ENCODE measurements around the gene ACSM5. TPM values are rescaled to one million over a fixed set of nuclear protein-coding genes. Genes with fewer than 3 reads are reported as not detected.

ACSM5 gene
- total RNA-seq, 1 experiment from 2014 or later, result 0.17 TPM

DNA sequence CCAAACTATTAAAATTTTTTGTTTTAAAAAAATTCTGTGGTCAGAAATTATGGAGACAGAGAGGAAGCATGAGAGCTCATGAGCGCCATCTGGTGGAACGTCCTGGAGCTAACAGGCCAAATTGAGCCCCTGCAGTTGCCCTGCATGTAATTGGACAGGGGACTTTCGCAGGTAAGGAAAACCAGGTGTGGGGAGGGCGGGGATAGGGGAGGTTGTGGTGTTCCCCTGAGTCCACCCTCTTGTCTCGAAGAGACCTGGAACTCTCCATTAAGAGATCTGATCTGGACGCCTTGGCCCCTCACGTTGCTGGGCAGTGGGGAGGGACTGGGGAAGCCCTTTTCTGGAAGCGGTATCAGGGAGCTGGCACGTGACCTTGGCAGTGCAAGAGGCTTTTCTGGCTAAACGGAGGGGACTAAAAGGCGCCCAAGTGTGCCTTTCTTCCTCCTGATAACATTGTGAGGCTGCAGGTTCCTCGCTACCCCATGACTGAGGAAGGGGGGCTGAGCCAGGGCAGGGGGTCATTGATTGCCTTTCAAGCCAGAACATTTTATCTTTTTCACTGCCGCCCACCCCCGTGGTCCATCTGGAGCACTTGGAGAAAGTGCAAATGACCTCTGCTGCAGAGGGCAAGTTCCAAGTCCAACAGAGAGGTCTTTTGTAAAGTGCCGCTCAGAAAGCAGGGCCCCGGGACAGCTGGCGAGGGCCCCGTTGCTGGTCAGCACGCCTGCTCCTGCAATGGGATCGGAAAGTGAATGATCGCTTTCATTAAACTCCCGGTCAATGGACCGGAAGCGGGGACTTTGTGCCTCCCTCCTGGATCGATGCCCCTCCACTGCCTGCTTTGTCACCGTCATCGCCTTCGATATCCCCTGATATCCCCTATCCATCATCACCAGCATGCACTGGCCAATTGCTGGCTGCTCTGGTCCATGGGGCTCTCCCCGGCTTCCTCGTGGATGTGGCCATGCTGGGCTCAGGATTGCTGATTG is 23.2 kb upstream of the ACSM5 start:
- POLR2A ChIA-PET, result no interaction called here
- Mint-ChIP-seq H3K9me3 (no peaks in the 10 kb centered on the region), H3K27me3 (ENCODE audit: low read depth) (no peaks in the 10 kb centered on the region), H3K36me3 (no peaks in the 10 kb centered on the region), H3K4me3 (peak overlapping the region; percentile 66), H3K27ac (no peak overlapping the region), H3K4me1 (peaks cover 9% of the 10 kb centered on the region)
- CTCF ChIA-PET, result interaction anchor here (0.5 to 4.1 kb wide), 46 partner anchors 9 to 831 kb away, joined by 3 to 159 read pairs (median 4); partner anchors contain the start of genes ACSM5, IQCK, KNOP1 and PDILT
- DNase-seq (ENCODE audit: low spot score) (peak; percentile 87), ATAC-seq (peak; percentile 78)
- TF ChIP-seq USF2 (CRISPR knock-in tag; IDR thresholded peaks at IDR 0.05) (peak; percentile 87), USF1 (CRISPR knock-in tag; IDR thresholded peaks at IDR 0.05) (peak; percentile 85), ZBTB43 (CRISPR knock-in tag; IDR thresholded peaks at IDR 0.05) (no peak)
- TF ChIP-seq, protein P1, sequence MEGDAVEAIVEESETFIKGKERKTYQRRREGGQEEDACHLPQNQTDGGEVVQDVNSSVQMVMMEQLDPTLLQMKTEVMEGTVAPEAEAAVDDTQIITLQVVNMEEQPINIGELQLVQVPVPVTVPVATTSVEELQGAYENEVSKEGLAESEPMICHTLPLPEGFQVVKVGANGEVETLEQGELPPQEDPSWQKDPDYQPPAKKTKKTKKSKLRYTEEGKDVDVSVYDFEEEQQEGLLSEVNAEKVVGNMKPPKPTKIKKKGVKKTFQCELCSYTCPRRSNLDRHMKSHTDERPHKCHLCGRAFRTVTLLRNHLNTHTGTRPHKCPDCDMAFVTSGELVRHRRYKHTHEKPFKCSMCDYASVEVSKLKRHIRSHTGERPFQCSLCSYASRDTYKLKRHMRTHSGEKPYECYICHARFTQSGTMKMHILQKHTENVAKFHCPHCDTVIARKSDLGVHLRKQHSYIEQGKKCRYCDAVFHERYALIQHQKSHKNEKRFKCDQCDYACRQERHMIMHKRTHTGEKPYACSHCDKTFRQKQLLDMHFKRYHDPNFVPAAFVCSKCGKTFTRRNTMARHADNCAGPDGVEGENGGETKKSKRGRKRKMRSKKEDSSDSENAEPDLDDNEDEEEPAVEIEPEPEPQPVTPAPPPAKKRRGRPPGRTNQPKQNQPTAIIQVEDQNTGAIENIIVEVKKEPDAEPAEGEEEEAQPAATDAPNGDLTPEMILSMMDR (IDR thresholded peaks at IDR 0.05), result peak; percentile 79

DNA sequence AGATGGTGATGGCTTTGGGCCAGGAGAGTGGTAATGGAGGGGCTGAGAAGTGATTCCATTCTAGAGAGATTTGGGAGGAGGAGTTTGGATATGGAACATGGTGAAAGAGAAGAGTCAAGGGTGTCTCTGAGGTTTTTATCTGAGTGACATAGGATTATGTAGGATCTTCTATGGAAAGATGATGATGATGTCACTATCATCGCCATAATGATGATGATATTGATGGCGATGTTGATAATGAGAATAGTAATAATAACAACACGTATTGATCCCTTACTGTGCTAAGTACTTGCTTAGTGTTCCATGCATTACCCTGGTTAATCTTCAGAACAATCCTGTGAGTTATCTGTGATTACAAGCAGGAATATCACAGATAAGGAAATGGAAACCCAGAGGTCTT is 21.4 kb upstream of the ACSM5 start:
- ChIA-PET POLR2A (interaction anchor here (0.7 kb wide), 1 partner anchor 557 kb away, joined by 5 read pairs; no protein-coding TSS in a partner anchor), CTCF (interaction anchor here (4.1 kb wide), 1 partner anchor 87 kb away, joined by 40 read pairs; no protein-coding TSS in a partner anchor)
- Mint-ChIP-seq H3K36me3 (no peaks in the 10 kb centered on the region), H3K27ac (no peak overlapping the region), H3K9me3 (no peaks in the 10 kb centered on the region), H3K27me3 (ENCODE audit: low read depth) (no peaks in the 10 kb centered on the region), H3K4me1 (peaks cover 9% of the 10 kb centered on the region), H3K4me3 (no peak overlapping the region)
- ATAC-seq (no peak), DNase-seq (ENCODE audit: low spot score) (no peak)
- TF ChIP-seq HMGXB4 (CRISPR knock-in tag; IDR thresholded peaks at IDR 0.05) (no peak), USF2 (CRISPR knock-in tag; IDR thresholded peaks at IDR 0.05) (no peak), HMGA2 (CRISPR knock-in tag; IDR thresholded peaks at IDR 0.05) (no peak), CDX4 (CRISPR knock-in tag; IDR thresholded peaks at IDR 0.05; ENCODE audit: borderline replicate concordance) (no peak), PREB (CRISPR knock-in tag; IDR thresholded peaks at IDR 0.05; ENCODE audit: borderline replicate concordance) (no peak), CREM (CRISPR knock-in tag; IDR thresholded peaks at IDR 0.05) (no peak), EMX1 (CRISPR knock-in tag; IDR thresholded peaks at IDR 0.05) (no peak), ZBTB21 (CRISPR knock-in tag; IDR thresholded peaks at IDR 0.05; ENCODE audit: borderline replicate concordance) (no peak)
- TF ChIP-seq, protein P2, sequence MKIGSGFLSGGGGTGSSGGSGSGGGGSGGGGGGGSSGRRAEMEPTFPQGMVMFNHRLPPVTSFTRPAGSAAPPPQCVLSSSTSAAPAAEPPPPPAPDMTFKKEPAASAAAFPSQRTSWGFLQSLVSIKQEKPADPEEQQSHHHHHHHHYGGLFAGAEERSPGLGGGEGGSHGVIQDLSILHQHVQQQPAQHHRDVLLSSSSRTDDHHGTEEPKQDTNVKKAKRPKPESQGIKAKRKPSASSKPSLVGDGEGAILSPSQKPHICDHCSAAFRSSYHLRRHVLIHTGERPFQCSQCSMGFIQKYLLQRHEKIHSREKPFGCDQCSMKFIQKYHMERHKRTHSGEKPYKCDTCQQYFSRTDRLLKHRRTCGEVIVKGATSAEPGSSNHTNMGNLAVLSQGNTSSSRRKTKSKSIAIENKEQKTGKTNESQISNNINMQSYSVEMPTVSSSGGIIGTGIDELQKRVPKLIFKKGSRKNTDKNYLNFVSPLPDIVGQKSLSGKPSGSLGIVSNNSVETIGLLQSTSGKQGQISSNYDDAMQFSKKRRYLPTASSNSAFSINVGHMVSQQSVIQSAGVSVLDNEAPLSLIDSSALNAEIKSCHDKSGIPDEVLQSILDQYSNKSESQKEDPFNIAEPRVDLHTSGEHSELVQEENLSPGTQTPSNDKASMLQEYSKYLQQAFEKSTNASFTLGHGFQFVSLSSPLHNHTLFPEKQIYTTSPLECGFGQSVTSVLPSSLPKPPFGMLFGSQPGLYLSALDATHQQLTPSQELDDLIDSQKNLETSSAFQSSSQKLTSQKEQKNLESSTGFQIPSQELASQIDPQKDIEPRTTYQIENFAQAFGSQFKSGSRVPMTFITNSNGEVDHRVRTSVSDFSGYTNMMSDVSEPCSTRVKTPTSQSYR (CRISPR knock-in tag; IDR thresholded peaks at IDR 0.05), result no peak
- TF ChIP-seq, protein P3, sequence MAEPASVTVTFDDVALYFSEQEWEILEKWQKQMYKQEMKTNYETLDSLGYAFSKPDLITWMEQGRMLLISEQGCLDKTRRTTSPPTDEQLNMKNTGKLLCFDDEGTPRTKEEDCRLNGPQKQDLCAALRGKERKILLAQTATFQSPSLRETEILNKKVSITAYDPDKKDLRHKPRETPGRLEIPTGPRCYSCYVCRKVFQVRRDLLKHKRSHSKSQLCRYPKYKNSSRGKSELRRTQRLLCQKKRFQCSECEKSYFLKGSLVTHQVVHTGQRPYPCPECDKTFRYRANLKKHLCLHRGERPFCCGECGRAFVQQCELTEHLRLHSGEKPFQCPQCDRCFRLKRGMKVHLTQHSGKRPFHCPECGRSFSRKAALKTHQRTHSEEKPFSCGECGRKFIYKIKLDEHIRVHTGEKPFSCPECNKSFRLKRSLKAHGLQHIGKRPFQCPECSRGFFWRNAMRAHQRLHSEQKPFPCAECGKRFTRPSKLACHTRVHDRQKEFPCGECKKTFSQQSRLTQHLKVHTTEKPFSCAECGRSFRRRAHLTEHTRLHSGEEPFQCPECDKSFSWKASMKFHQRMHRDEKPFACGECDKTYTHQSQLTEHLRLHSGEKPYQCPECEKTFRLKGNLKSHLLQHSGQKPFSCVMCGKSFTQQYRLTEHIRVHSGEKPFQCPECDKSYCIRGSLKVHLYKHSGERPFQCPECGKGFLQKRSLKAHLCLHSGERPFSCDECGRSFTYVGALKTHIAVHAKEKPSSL (CRISPR knock-in tag; conservative IDR thresholded peaks at IDR 0.05), result no peak
- TF ChIP-seq, protein P4, sequence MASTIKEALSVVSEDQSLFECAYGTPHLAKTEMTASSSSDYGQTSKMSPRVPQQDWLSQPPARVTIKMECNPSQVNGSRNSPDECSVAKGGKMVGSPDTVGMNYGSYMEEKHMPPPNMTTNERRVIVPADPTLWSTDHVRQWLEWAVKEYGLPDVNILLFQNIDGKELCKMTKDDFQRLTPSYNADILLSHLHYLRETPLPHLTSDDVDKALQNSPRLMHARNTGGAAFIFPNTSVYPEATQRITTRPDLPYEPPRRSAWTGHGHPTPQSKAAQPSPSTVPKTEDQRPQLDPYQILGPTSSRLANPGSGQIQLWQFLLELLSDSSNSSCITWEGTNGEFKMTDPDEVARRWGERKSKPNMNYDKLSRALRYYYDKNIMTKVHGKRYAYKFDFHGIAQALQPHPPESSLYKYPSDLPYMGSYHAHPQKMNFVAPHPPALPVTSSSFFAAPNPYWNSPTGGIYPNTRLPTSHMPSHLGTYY (CRISPR knock-in tag; IDR thresholded peaks at IDR 0.05), result no peak

All from WTC11 (cell line).